SK-N-SH treated with all-trans-retinoic acid at 6 μM for 48 hours (cell line): ENCODE measurements around the gene NOL3.

Experiments
- ATAC-seq: fragments of 200-7000 bp; cut with Tn5 transposase; 3 replicates; pipeline ENCODE4 v1.9.1; 2020; ENCODE audit warnings: mild to moderate bottlenecking, moderate library complexity
- ARNTL ChIP-seq: fragments of 450-650 bp; formaldehyde crosslinking; IDR thresholded peaks from 2 replicates; pipeline ENCODE4 v1.5.0; 2020; ENCODE audit warnings: low read depth, mild to moderate bottlenecking, moderate library complexity, borderline replicate concordance
- BACH2 ChIP-seq: fragments of 250-450 bp; sonication (Bioruptor Pico); IDR thresholded peaks from 2 replicates; pipeline ENCODE4 v1.9.0; 2021; ENCODE audit warnings: mild to moderate bottlenecking, borderline replicate concordance
- CSDC2 ChIP-seq: fragments of 250-450 bp; sonication (Bioruptor Pico); IDR thresholded peaks from 2 replicates; pipeline ENCODE4 v1.5.0; 2020; ENCODE audit warnings: mild to moderate bottlenecking, moderate library complexity
- ESRRG ChIP-seq: fragments of 250-450 bp; sonication (Bioruptor Pico); IDR thresholded peaks from 2 replicates; pipeline ENCODE4 v1.6.1; 2021; ENCODE audit warnings: mild to moderate bottlenecking
- GLIS3 ChIP-seq: fragments of 250-450 bp; sonication (Bioruptor Pico); IDR thresholded peaks from 2 replicates; pipeline ENCODE4 v1.5.0; 2020; ENCODE audit warnings: mild to moderate bottlenecking, moderate library complexity
- ISL1 ChIP-seq: fragments of 250-450 bp; sonication (Bioruptor Pico); IDR thresholded peaks from 2 replicates; pipeline ENCODE4 v2.1.2; 2022; ENCODE audit warnings: mild to moderate bottlenecking, moderate library complexity
- OSR1 ChIP-seq: fragments of 250-450 bp; sonication (Bioruptor Pico); IDR thresholded peaks from 2 replicates; pipeline ENCODE4 v1.8.0; 2022; ENCODE audit warnings: moderate library complexity, mild to moderate bottlenecking, inconsistent platforms
- PPARA ChIP-seq: fragments of 250-450 bp; sonication (Bioruptor Pico); IDR thresholded peaks from 2 replicates; pipeline ENCODE4 v1.5.0; 2020; ENCODE audit warnings: mild to moderate bottlenecking, borderline replicate concordance
- RARB ChIP-seq: fragments of 250-450 bp; sonication (Bioruptor Pico); IDR thresholded peaks from 2 replicates; pipeline ENCODE4 v1.8.0; 2021; ENCODE audit warnings: mild to moderate bottlenecking, moderate library complexity
- SNAI2 ChIP-seq: fragments of 250-450 bp; sonication (Bioruptor Pico); IDR thresholded peaks from 2 replicates; pipeline ENCODE4 v1.5.0; 2020; ENCODE audit warnings: mild to moderate bottlenecking, moderate library complexity
- TCF4 ChIP-seq: fragments of 250-450 bp; sonication (Bioruptor Pico); IDR thresholded peaks from 2 replicates; pipeline ENCODE4 v1.8.0; 2021; ENCODE audit warnings: mild to moderate bottlenecking, moderate library complexity, borderline replicate concordance
- TOX ChIP-seq: fragments of 250-450 bp; sonication (Bioruptor Pico); IDR thresholded peaks from 2 replicates; pipeline ENCODE4 v1.8.0; 2021; ENCODE audit warnings: mild to moderate bottlenecking, moderate library complexity, borderline replicate concordance
- ZC3H10 ChIP-seq: fragments of 250-450 bp; sonication (Bioruptor Pico); IDR thresholded peaks from 2 replicates; pipeline ENCODE4 v1.5.1; 2021; ENCODE audit warnings: mild to moderate bottlenecking, moderate library complexity
- ZFP30 ChIP-seq: fragments of 450-650 bp; formaldehyde crosslinking; IDR thresholded peaks from 2 replicates; pipeline ENCODE4 v1.5.0; 2022; ENCODE audit warnings: mild to moderate bottlenecking, moderate library complexity
- ZNF8 ChIP-seq: fragments of 450-650 bp; formaldehyde crosslinking; IDR thresholded peaks from 2 replicates; pipeline ENCODE4 v1.5.0; 2020; ENCODE audit warnings: mild to moderate bottlenecking, moderate library complexity
- TF ChIP-seq, protein P1 (sequence below): fragments of 250-450 bp; sonication (Bioruptor Pico); IDR thresholded peaks from 2 replicates; pipeline ENCODE4 v1.5.0; 2020; ENCODE audit warnings: mild to moderate bottlenecking, moderate library complexity
- TF ChIP-seq, protein P2 (sequence below): fragments of 250-450 bp; sonication (Bioruptor Pico); IDR thresholded peaks from 2 replicates; pipeline ENCODE4 v1.5.1; 2020; ENCODE audit warnings: low read depth, mild to moderate bottlenecking, moderate library complexity
- TF ChIP-seq, protein P3 (sequence below): fragments of 250-450 bp; sonication (Bioruptor Pico); IDR thresholded peaks from 2 replicates; pipeline ENCODE4 v1.8.0; 2021; ENCODE audit warnings: low read depth, mild to moderate bottlenecking, moderate library complexity, borderline replicate concordance
- TF ChIP-seq, protein P4 (sequence below): fragments of 250-450 bp; sonication (Bioruptor Pico); IDR thresholded peaks from 2 replicates; pipeline ENCODE4 v1.8.0; 2020; ENCODE audit warnings: mild to moderate bottlenecking, moderate library complexity, borderline replicate concordance

The NOL3 gene

DNA sequence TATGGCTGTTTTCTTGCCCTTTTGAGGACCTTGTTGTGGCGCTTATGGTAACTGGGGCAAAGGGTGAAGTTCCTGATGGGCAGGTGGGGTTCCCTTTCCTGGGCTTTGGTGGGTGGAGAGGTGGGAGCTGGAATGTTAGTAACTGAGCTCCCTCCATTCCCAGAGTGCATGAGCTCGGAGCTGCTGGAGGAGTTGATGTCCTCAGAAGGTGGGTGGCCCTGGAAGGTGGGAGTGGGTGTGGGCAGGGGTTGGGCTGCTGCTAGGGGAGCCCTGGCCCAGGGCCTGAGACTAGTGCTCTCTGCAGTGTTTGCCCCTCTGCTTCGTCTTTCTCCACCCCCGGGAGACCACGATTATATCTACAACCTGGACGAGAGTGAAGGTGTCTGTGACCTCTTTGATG is 27.4 kb downstream of the NOL3 start:
- TF ChIP-seq OSR1 (CRISPR knock-in tag) (no peak), ZFP30 (CRISPR knock-in tag) (no peak), PPARA (no peak), TCF4 (no peak), ARNTL (CRISPR knock-in tag) (no peak), BACH2 (CRISPR knock-in tag) (no peak), CSDC2 (no peak), RARB (CRISPR knock-in tag) (no peak), ZNF8 (CRISPR knock-in tag) (no peak), GLIS3 (CRISPR knock-in tag) (no peak), ESRRG (CRISPR knock-in tag) (no peak), ISL1 (CRISPR knock-in tag) (no peak), SNAI2 (no peak)
- TF ChIP-seq, protein P1, sequence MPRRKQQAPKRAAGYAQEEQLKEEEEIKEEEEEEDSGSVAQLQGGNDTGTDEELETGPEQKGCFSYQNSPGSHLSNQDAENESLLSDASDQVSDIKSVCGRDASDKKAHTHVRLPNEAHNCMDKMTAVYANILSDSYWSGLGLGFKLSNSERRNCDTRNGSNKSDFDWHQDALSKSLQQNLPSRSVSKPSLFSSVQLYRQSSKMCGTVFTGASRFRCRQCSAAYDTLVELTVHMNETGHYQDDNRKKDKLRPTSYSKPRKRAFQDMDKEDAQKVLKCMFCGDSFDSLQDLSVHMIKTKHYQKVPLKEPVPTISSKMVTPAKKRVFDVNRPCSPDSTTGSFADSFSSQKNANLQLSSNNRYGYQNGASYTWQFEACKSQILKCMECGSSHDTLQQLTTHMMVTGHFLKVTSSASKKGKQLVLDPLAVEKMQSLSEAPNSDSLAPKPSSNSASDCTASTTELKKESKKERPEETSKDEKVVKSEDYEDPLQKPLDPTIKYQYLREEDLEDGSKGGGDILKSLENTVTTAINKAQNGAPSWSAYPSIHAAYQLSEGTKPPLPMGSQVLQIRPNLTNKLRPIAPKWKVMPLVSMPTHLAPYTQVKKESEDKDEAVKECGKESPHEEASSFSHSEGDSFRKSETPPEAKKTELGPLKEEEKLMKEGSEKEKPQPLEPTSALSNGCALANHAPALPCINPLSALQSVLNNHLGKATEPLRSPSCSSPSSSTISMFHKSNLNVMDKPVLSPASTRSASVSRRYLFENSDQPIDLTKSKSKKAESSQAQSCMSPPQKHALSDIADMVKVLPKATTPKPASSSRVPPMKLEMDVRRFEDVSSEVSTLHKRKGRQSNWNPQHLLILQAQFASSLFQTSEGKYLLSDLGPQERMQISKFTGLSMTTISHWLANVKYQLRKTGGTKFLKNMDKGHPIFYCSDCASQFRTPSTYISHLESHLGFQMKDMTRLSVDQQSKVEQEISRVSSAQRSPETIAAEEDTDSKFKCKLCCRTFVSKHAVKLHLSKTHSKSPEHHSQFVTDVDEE (CRISPR knock-in tag) = no peak
- TF ChIP-seq, protein P2, sequence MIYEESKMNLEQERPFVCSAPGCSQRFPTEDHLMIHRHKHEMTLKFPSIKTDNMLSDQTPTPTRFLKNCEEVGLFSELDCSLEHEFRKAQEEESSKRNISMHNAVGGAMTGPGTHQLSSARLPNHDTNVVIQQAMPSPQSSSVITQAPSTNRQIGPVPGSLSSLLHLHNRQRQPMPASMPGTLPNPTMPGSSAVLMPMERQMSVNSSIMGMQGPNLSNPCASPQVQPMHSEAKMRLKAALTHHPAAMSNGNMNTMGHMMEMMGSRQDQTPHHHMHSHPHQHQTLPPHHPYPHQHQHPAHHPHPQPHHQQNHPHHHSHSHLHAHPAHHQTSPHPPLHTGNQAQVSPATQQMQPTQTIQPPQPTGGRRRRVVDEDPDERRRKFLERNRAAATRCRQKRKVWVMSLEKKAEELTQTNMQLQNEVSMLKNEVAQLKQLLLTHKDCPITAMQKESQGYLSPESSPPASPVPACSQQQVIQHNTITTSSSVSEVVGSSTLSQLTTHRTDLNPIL (CRISPR knock-in tag) = no peak
- TF ChIP-seq, protein P3, sequence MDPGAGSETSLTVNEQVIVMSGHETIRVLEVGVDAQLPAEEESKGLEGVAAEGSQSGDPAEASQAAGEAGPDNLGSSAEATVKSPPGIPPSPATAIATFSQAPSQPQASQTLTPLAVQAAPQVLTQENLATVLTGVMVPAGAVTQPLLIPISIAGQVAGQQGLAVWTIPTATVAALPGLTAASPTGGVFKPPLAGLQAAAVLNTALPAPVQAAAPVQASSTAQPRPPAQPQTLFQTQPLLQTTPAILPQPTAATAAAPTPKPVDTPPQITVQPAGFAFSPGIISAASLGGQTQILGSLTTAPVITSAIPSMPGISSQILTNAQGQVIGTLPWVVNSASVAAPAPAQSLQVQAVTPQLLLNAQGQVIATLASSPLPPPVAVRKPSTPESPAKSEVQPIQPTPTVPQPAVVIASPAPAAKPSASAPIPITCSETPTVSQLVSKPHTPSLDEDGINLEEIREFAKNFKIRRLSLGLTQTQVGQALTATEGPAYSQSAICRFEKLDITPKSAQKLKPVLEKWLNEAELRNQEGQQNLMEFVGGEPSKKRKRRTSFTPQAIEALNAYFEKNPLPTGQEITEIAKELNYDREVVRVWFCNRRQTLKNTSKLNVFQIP (CRISPR knock-in tag) = no peak
- no peak; the same call in 2 of the 3 replicates for ATAC-seq

DNA sequence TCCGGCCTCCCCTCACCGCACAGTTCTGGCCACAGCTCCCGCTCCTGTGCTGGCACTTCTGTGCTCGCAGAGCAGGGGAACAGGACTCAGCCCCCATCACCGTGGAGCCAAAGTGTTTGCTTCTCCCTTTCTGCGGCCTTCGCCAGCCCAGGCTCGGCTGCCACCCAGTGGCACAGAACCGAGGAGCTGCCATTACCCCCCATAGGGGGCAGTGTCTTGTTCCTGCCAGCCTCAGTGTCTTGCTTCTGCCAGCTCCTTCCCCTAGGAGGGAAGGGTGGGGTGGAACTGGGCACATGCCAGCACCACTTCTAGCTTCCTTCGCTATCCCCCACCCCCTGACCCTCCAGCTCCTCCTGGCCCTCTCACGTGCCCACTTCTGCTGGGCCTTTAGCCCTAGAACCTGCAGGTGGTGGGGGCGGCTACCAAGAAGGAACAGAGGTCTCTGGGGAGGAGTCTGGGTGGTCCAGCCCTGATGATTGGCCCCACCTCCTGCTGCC is 27.9 kb downstream of the NOL3 start:
- peak; percentile 68 for ATAC-seq
- TF ChIP-seq ZC3H10 (CRISPR knock-in tag) = 0 out of 2 replicates have a peak, but pooled peaks have one; percentile 14
- no peak for TF ChIP-seq TOX (CRISPR knock-in tag)
- no peak for TF ChIP-seq ISL1 (CRISPR knock-in tag)
- TF ChIP-seq ZFP30 (CRISPR knock-in tag) = no peak

DNA sequence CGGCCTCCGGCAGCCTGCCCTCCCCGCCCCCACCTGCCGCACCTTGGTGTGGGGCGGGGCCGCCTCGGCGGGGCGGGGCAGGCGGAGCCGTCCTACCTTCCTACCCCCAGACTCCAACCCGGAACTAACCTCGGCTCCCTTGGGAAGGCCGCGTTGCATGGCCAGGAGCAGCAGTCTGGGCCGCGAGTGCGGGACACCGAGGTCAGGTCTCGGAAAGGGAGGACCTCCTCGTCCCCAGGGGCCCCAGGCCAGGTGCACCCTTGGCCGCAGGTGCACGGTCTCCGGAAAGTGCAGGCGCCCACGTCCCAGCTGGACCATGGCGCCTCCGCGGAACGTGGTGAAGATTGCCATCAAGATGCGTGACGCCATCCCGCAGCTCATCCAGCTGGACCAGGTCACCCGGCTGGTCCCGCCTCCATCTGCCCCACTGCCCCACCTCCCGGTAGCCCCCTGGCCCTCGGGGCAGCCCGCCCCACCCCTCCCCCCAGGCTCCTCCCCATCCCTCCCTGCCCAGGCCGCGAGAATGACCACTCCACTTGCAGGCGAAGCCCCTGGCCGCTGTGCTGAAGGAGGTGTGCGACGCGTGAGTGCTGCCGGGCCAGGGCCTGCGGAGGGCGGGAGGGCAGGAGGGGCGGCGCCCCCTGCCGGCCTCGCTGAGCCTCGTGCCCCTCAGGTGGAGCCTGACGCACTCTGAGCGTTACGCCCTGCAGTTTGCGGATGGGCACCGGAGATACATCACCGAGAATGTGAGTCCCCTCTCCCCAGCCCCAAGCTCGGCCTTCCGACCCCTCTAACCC is 28.9 kb downstream of the NOL3 start, which contains the start of gene ELMO3:
Gene ELMO3, plus strand, starts transcription at position 121 of the 797 bp plus-strand sequence. Its CDS starts 196 bp downstream, at position 317.
- TF ChIP-seq, protein P2 (CRISPR knock-in tag) = no peak
- TF ChIP-seq ZFP30 (CRISPR knock-in tag) = no peak
- TF ChIP-seq ZC3H10 (CRISPR knock-in tag) = no peak
- TF ChIP-seq, protein P4, sequence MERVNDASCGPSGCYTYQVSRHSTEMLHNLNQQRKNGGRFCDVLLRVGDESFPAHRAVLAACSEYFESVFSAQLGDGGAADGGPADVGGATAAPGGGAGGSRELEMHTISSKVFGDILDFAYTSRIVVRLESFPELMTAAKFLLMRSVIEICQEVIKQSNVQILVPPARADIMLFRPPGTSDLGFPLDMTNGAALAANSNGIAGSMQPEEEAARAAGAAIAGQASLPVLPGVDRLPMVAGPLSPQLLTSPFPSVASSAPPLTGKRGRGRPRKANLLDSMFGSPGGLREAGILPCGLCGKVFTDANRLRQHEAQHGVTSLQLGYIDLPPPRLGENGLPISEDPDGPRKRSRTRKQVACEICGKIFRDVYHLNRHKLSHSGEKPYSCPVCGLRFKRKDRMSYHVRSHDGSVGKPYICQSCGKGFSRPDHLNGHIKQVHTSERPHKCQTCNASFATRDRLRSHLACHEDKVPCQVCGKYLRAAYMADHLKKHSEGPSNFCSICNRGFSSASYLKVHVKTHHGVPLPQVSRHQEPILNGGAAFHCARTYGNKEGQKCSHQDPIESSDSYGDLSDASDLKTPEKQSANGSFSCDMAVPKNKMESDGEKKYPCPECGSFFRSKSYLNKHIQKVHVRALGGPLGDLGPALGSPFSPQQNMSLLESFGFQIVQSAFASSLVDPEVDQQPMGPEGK (CRISPR knock-in tag) = no peak
- TF ChIP-seq GLIS3 (CRISPR knock-in tag) = no peak
- no peak for TF ChIP-seq ARNTL (CRISPR knock-in tag)
- no peak for TF ChIP-seq BACH2 (CRISPR knock-in tag)
- no peak for TF ChIP-seq ISL1 (CRISPR knock-in tag)
- TF ChIP-seq, protein P1 (CRISPR knock-in tag) = no peak
- no peak for TF ChIP-seq TCF4
- no peak for ATAC-seq
